Activated T-helper 1 cell treated with Interleukin-2 at 50 U/mL for 16 hours (primary cell): ENCODE data around the gene TRRAP.

Experiments
- DNase-seq: peaks from one replicate; pipeline ENCODE4 v3.0.0-alpha.2; 2020; ENCODE audit warnings: low read depth

Gene TRRAP

DNA sequence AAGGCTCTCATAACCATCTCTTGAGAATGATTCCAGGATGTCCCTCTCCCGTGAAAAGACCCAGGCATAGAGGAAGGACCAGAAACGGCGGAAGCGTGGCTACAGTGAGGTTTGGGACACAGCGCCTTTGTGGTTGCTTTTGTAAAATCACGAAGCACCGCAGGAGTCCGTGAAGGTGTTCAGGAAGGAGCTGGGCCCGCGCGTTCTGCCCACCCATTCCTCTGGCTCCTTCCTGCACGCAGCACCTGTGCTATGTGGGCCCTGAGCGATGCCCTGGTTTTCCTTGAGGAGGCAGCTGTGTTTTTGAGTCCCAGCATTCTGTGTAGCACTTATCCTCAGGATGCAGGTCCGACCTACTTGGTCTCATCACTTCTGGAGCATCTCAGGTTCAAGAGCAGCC, 112.8 kb downstream of the TRRAP start:
- no peak for DNase-seq

DNA sequence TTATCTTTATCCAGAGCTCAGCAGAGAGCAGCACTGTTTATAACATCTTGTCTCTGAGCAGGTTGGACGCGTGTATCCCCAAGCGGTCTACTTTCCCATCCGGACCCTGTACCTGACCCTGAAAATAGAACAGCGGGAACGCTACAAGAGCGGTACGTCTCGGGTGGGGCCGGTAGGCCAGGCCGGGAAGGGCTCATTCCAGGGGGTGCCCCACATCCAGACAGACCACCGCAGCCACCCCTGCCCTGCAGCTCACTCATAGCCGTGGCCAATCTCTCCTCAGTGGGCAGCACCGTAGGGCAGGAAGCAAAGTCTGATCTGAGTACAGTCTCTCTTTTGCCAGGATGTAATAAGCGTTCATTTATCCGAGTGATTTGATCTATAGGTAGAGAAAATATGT, 113.7 kb downstream of the TRRAP start:
- DNase-seq: no peak

DNA sequence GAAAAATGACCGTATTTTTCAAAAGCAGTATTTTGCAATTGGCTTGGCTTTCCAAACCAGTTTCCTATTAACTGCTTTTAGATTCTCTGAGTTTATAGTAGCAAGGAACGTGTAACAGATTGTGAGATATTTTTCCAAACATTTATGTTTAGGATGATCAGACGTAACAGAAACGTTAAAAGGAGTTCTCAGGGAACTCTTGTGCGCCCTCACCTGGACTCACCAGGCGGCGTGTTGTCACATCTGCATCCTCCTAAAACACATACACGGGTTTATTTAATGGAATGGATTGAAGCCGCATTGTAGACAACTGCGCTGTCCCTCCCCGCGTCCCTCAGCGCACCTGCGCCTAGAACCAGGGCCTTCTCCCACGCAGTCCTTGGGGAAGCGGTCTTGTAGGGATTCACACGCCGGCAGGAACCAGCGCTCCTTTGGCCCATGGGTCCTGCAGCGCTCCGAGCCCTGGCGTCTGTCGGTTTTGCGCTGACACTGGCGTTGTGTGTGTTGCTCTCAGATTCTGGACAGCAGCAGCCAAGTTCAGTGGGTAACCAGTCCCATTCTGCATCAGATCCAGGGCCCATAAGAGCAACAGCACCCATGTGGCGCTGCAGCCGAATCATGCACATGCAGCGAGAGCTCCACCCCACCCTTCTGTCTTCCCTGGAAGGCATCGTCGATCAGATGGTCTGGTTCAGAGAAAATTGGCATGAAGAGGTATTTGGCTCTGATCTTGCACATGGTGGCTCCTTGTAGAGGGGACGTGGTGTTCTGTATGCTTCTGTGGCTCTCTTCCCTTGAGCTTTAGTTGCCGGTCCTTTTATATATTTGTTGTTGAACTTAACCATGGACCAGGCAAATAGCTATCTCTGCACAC, 114.9 kb downstream of the TRRAP start:
- DNase-seq: no peak

DNA sequence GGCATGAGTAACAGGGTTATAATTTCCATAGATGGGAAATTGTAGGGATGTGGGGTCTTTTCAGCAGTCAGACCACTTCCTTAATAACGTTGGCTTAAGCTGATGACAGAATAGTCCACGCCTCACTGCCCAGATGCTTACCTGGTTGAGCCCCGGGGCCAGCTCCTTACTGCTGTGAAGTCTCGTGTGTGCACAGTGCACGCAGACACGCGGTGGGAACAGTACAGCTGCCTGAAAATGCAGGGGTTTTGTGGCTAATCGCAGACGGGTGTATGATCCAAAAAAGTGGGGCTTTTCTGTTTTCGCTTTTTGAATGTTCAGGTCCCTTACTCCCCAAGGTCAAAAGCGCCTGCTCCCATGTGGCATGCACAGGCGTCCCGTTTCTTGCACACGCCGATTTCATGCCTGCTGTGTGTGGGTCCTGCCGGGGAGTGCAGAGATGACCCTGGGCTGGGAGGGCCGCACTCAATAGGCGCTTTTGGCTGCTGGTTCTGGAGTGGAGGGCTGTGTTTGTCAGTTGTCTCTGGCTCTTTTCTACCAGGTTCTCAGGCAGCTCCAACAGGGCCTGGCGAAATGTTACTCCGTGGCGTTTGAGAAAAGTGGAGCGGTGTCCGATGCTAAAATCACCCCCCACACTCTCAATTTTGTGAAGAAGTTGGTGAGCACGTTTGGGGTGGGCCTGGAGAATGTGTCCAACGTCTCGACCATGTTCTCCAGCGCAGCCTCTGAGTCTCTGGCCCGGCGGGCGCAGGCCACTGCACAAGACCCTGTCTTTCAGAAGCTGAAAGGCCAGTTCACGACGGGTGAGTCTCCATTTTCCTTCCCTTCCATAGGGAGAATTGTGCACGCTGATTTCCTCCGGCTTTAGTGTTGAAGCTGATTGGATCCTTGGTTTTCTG, 116.0 kb downstream of the TRRAP start:
- DNase-seq: no peak

DNA sequence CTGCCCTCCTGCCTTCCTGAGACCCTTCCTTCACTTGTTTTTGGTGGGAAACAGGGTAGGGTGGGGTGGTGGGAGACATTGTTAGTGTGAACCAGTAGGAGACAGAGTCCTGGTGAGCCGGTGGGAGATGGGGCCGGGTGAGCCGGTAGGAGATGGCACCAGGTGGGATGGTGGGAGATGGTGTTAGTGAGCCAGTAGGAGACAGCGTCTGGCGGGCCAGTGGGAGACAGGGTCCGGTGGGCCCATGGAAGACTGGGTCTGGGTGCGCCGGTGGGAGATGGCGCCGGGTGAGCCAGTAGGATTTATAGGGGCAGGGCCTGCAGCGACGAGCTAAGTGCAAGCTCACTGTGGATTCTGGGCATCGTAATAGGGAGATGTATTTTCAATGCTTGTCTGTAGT, 116.8 kb downstream of the TRRAP start:
- DNase-seq: no peak

DNA sequence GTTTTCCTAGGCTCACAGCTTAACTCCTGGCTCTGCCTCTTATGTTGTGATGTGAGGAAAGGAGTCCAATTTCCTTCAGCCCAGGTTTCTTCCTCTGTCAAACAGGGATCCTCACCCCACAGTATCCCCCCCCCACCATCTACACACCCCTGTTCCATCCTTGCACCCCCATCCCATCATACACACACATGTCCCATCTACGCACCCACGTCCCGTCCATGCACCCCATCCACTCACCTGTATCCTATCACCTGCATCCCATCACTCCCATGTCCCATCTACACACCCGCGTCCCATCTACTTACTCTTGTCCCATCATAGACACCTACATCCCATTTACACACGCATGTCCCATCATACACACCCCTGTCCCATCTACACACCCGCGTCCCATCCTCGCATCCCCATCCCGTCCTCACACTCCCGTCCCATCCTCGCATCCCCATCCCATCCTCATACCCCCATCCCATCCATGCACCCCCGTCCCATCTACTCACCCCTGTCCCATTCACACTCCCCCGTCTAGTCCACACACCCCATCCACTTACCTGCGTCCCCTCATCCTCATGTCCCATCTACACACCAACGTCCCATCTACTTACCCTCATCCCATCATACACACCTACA, 117.3 kb downstream of the TRRAP start:
- no peak for DNase-seq

DNA sequence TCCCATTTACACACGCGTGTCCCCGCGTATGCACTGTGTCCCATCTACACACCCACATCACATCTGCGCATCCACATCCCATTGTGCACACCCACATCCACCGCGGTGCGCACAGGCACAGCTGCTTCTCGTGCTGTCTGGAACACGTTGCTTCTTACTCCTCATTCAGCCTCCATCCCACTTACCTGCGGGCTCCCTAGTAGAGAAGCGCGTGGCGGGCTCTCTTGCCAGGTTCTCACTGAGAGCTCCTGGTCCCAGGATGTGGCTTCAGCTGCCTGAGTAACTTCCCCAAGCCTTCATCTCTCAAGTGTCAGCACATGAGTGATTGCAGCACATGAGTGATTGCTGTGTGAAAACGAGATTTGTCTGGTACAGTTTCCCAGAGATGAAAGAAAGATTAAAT, 117.8 kb downstream of the TRRAP start:
- DNase-seq: no peak

DNA sequence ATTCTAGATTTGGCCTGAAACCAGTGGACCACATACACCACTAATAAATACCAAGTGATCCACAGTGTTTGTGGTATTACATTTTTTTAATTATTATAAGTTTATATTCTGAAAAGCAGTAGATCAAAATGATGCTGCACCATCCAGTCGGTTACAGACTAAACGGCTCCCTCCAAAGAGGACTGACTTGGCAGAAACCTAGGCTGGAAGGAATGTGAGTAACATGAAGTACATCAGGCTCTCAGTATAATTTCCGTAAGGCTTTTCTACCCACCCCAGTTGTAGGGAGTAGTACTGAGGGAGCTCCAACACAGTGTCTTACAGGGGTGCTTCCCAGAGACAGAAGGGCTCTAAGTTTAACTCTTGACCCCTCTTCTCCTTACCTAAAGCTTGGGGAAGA, 119.5 kb downstream of the TRRAP start:
- no peak for DNase-seq

DNA sequence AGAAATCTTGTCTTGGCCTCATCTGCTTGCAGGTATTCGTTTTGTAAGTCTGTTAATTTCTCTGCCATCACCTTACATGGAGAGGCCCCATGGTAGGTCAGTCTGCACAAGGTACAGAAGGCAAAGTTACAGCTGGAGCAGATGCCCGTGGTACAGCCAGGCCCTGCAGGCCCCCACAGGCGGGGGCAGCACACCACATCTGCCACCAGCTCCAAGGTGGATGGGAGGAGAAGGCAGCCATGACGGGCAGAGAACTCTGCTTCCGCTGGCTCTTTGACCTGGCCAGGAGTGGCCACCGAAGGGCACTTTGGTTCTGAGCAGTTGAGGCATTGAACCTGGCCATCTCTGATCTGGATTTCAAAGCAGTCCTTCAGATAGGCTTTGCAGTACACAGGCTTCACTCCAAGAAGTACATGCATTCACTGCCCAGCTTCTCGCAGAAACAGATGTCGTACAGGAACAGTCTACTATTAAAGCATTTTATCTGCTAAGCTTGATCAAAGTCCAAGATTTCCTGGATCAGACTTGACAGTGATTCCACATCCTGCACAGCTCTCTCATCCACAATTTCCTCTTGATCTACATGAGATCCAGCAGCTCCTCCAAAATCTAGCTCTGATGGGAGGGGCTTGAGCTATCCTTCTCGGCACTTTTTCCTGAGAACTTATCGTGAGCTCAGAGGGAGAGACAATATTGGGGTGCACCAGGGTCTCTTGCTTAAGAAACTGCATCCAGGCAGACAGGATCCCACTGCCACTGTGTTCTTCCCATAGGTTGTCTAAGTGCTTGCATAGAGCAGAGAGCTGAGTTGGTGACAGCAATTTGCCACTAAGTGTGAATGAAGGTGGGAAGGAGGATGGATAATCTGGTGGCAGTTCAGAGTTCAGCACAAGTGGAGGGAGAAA, 120.7 kb downstream of the TRRAP start:
- DNase-seq: no peak

DNA sequence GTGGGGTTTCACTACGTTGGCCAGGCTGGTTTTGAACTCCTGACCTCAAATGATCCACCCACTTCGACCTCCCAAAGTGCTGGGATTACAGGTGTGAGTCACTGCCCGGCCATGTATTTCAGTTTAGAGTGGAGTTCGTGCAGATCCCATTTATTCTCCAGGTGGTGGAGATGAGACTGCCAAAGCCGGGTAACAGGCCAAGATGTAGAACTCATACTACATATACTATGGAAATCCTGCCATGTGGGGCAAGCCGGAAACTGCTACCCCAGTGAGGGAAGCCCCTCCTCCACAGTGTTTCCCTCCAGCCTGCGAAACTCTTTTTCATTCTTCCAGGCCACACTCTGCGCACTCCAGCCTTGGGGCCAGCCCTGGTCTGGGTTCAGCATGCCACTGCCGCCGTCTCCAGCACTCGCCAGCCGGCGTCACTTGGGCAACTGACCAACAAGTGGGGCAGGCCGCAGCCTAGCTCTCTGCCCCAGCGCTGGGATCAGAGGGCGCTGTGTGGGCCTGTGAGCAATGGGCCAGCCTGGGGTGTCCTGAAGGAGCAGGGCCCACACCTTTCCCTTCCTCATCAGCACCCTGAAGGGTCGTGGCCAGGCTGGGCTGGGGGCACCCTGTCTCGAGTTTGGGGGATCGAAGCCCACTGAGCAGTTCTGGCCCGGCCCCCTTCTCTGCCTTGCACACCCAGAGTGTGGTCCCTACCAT, 122.0 kb downstream of the TRRAP start:
- no peak for DNase-seq

DNA sequence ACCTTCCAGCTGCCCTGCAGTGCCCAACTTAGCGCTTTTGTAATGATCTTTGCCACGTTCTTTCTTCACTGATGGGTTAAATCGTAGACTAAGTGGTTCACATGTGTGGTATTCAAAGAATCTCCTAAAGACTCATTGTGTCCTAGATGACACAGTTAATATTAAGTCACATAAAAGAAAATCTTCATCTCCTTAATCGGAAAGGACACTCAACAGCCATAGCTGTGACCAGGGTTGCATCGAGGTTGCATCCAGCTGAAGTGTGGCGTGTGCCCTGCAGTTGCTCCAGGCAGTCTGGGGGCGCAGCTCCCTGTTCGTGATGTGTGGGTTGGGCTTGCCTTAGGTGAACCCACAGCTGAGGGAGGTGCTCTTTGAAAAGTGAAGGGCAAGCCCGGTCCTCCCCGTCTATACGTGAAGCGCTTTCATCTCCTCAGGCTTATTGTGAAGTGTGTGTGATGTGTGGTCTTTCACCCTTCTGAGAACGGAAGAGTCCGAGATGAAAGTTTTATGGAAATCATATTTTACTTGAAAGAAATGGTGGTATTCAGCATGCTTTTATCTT, 122.7 kb downstream of the TRRAP start:
- DNase-seq: no peak

DNA sequence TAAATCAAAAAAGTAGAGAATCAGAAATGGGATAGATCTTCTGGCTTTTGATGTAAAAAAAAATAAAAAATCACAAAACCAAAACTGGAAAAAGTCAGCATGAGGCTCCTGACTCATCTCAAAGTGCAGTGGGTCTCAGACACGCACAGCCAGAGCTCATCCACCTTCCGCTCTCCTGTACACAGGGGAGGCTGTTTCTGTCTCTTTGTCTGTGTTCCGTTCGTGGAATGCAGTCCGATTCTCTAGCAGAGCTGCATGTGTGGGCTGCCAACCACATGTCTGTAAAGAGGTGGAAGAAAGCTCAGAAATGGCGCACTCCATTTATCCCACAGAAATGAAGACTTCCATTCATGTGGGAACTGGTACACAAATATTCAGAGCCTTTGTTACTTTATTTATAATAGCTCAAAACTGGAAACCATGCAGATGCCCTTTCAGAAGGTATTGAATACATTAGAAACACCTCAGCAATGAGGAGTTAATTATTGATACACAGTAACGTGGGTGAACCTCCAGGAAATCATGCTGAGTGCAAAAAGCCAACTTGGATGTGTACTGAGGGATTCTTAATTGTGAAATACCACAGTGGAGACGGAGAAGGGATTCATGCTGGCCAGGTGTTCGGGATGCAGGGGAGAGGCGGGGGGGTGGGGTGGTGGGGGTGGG, 123.3 kb downstream of the TRRAP start:
- no peak for DNase-seq

DNA sequence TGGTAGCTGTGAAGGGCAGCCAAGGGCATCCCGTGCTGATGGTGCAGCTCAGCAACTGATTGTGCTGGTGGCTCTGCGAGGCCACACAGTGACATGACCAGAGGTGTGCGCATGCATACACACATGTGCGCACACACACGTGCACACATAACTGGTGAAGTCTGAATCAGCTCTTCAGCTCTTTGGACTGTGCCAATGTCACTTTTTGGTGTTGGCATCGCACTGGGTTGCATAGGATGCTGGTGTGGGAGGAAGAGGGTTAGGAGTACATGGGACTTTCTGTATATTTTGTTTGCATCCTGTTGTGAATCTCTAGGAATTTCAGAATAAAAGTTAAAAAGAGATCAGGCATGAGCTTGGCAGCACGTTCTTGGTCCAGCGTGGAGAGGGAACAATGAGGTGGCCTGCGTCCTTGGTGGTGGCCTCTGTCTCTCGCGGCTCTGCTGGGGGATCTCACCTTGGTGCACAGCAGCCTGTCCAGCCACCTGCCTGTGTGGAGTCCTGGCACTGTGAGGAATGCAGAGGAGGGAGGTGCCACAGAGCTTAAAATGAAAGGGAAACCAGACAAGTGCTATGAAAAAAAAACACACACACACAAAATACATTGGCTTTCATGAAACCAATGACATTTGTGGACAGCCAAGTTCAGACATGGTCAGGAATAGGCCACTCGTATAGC, 124.0 kb downstream of the TRRAP start:
- DNase-seq: no peak

DNA sequence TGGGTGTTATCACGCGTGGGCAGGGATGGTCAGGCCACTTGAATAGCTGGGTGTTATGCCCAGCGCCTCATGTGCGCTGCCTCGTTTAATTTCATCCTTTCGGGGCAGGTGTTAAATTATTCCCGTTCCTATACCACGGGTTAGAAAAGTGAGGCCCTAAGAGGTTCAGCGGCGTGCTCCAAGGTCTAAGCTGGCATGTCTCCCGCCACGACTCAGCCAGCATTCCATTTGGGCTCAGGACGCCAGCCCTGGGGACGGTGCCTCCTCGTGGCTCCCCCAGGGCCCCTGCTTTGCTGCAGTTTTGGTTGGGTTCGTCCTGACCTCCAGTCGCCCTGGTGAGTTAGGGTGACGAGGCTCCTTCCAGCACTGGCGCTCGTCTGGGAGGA, 124.5 kb downstream of the TRRAP start:
- no peak for DNase-seq

DNA sequence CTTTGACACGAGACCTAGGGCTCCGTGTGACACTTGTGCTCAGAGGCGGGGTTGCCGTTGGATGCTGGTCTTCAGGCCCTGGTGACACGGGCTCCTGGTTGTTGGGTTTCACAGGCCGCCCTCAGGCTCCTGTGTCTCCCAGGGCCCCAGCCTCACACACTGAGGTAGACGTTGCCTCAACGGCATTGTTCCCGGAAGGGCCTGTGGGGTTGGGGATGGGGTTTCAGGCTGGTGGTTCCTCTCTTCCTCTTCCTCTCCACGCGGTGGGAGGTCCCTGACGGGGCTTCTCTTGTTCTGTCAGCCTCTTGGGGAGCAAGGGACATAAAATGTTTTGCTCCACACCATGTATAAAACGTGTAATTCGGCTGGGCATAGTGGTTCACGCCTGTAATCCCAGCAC, 125.1 kb downstream of the TRRAP start:
- DNase-seq: no peak

DNA sequence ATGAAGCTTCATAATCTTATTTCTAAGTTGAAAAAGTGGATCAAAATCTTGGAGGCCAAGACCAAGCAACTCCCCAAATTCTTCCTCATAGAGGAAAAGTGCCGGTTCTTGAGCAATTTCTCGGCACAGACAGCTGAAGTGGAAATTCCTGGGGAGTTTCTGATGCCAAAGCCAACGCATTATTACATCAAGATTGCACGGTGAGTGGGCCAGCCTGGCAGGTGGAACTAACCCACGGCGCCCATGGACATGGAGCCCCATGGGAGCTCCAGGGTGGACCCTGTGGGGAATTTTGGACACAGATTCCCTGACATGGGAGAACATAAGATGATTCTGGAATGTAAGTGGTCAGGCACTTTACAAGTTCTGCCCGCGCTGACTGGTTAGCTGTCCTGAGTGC, 125.9 kb downstream of the TRRAP start:
- DNase-seq: no peak

DNA sequence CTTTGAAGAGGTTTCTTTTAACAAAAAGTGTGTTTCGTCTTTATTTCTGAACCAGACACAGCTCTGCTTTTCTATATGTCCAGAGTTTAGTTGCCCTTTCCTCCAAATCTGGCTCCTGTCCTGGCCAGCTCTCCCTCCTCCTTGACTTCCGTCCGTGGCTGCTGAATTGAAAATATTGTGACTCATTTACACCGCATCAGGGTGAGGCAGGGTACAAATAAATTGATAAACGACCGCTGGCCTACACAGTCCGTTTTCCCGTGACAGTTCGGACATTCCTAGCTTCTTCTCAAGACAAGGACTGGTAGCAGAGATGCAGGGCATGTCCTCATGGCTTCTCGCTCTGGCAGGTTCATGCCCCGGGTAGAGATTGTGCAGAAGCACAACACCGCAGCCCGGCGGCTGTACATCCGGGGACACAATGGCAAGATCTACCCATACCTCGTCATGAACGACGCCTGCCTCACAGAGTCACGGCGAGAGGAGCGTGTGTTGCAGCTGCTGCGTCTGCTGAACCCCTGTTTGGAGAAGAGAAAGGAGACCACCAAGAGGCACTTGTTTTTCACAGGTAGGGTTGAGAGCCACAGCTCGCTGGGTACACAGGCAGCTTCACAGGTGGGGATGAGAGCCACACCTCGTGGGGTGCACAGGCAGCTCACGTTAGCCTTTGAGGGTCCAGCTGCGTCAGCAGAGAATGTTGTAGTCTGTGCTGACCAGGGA, 126.6 kb downstream of the TRRAP start:
- DNase-seq: no peak

DNA sequence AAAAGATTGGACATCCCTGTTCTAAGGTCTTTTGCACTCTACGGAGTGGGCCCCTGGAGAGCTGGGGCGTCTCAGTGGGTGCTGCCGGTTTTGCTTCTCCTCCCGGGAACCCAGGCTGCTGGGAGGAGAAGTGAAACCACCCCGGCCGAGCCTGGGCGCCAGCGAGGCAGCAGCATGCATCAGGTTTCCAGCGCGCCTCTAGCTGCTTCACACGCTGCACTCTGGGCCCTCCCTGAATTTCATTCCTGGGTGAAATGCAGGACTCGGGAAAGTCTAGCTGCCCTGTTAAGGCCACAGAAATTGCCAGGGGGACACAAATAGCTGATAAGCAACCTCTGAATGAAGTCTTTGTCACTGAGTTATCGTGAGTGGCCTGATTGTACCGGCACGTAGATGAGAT, 127.4 kb downstream of the TRRAP start:
- no peak for DNase-seq
